Measurements from ENCODE around the gene PPIP5K1.

- TF ChIP-seq CTCF (IDR thresholded peaks at IDR 0.05) (no peak), POLR2A (IDR thresholded peaks at IDR 0.05) (no peak)
These were observed 63.6 kb downstream of the PPIP5K1 start for GRCh38 chr15:43526261-43526930.
